ENCODE data around the gene TMEM182. TPM values are rescaled to one million over a fixed set of nuclear protein-coding genes. Genes with fewer than 3 reads are reported as not detected.

TMEM182 gene
- total RNA-seq, 1 donor from 2014 or later, result not detected

GRCh38 chr2:102743259-102743658, 18.6 kb upstream of the TMEM182 start:
- no peaks in the 10 kb centered on the region for H3K4me1 ChIP-seq
- DNase-seq (ENCODE audit: low spot score in 2 of 2), result no peak
- H3K27ac ChIP-seq, result no peak overlapping the region
- intact Hi-C loops (cut with DNase I), result no loop called here
- no peak for TF ChIP-seq CTCF (IDR thresholded peaks at IDR 0.05)
- H3K4me3 ChIP-seq, result no peak overlapping the region
- H3K36me3 ChIP-seq, result no peaks in the 10 kb centered on the region
- H3K9me3 ChIP-seq, result no peaks in the 10 kb centered on the region
- H3K27me3 ChIP-seq, result no peaks in the 10 kb centered on the region

GRCh38 chr2:102748107-102748506, 13.7 kb upstream of the TMEM182 start:
- Histone ChIP-seq H3K4me1 (no peaks in the 10 kb centered on the region), H3K9me3 (no peaks in the 10 kb centered on the region), H3K27ac (no peak overlapping the region), H3K36me3 (no peaks in the 10 kb centered on the region), H3K4me3 (no peak overlapping the region), H3K27me3 (no peaks in the 10 kb centered on the region)
- no peak for TF ChIP-seq CTCF (IDR thresholded peaks at IDR 0.05)
- intact Hi-C loops (cut with DNase I), result no loop called here
- DNase-seq (ENCODE audit: low spot score in 2 of 2), result no peak

- intact Hi-C loops (cut with DNase I), result no loop called here
Measured at GRCh38 chr2:102749938-102750337, 11.9 kb upstream of the TMEM182 start.

GRCh38 chr2:102753563-102754159, 8.2 kb upstream of the TMEM182 start:
- Histone ChIP-seq H3K27me3 (no peaks in the 10 kb centered on the region), H3K4me1 (no peaks in the 10 kb centered on the region), H3K4me3 (no peak overlapping the region), H3K27ac (no peak overlapping the region), H3K36me3 (no peaks in the 10 kb centered on the region), H3K9me3 (no peaks in the 10 kb centered on the region)
- peak; percentile 35 to 77 (median 66) for TF ChIP-seq CTCF (IDR thresholded peaks at IDR 0.05)
- intact Hi-C loops (cut with DNase I), result no loop called here
- DNase-seq (ENCODE audit: low spot score in 2 of 2), result no peak

More at GRCh38 chr2:102749938-102750337, 11.9 kb upstream of the TMEM182 start:
- no peak overlapping the region for H3K27ac ChIP-seq
- no peak overlapping the region for H3K4me3 ChIP-seq
- no peak for DNase-seq (ENCODE audit: low spot score in 2 of 2)
- no peak for TF ChIP-seq CTCF (IDR thresholded peaks at IDR 0.05)
- H3K4me1 ChIP-seq, result no peaks in the 10 kb centered on the region
- H3K9me3 ChIP-seq, result no peaks in the 10 kb centered on the region
- H3K27me3 ChIP-seq, result no peaks in the 10 kb centered on the region
- no peaks in the 10 kb centered on the region for H3K36me3 ChIP-seq

GRCh38 chr2:102754456-102755145, 7.2 kb upstream of the TMEM182 start:
- intact Hi-C loops (cut with DNase I), result no loop called here
- Histone ChIP-seq H3K36me3 (no peaks in the 10 kb centered on the region), H3K9me3 (no peaks in the 10 kb centered on the region), H3K27me3 (no peaks in the 10 kb centered on the region), H3K4me3 (no peak overlapping the region), H3K4me1 (no peaks in the 10 kb centered on the region), H3K27ac (no peak overlapping the region)
- DNase-seq (ENCODE audit: low spot score in 2 of 2), result no peak
- no peak for TF ChIP-seq CTCF (IDR thresholded peaks at IDR 0.05)
